Measurements from ENCODE around the gene SYT13.

DNA sequence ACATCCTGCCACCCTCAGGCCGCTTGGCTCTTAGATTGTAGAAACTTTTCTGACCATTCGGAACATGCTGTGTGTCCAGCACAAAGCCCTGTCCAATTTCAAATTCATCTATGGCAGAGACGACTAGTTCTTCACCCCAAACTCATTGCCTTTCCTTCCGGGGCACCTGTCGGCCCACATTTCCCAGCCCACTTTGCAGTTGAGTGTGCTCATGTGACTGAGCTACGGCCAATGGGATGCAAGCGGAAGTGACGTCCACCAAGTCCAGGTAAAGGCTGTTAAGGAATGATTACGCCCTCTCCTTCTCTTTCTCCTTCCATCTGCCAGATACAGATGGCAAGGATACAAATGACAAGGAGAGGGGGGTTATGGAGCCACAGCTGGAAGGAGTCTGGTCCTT lies 32.5 kb downstream of the SYT13 start:
- TF ChIP-seq POLR2A (IDR thresholded peaks at IDR 0.05) = no peak
- TF ChIP-seq, protein P1, sequence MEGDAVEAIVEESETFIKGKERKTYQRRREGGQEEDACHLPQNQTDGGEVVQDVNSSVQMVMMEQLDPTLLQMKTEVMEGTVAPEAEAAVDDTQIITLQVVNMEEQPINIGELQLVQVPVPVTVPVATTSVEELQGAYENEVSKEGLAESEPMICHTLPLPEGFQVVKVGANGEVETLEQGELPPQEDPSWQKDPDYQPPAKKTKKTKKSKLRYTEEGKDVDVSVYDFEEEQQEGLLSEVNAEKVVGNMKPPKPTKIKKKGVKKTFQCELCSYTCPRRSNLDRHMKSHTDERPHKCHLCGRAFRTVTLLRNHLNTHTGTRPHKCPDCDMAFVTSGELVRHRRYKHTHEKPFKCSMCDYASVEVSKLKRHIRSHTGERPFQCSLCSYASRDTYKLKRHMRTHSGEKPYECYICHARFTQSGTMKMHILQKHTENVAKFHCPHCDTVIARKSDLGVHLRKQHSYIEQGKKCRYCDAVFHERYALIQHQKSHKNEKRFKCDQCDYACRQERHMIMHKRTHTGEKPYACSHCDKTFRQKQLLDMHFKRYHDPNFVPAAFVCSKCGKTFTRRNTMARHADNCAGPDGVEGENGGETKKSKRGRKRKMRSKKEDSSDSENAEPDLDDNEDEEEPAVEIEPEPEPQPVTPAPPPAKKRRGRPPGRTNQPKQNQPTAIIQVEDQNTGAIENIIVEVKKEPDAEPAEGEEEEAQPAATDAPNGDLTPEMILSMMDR (IDR thresholded peaks at IDR 0.05) = no peak
